Activated B cell treated with CpG ODN at 0.5 μM for 24 hours (primary cell): ENCODE results near the gene CTCF. TPM values are rescaled to one million over a fixed set of nuclear protein-coding genes. Genes with fewer than 3 reads are reported as not detected.
A peak's percentile ranks its signal among the peaks of the same experiment; 100 is the strongest.

Experiments
- ATAC-seq: fragments of 200-7000 bp; cut with Tn5 transposase; one replicate; pipeline ENCODE4 v1.10.0; 2021; ENCODE audit warnings: low read depth, mild to moderate bottlenecking, moderate library complexity
- CTCF ChIA-PET: fragments of 350-600 bp; sonication (Branson Sonifier 250); formaldehyde crosslinking; loops from one replicate; lab custom pipeline; 2021; ENCODE audit warnings: antibody characterized with exemption; lab: Charles Lee
- POLR2A ChIA-PET: fragments of 350-600 bp; sonication (Branson Sonifier 250); formaldehyde crosslinking; loops from one replicate; lab custom pipeline; 2021; ENCODE audit warnings: antibody characterized with exemption; lab: Charles Lee
- DNase-seq: peaks from one replicate; pipeline ENCODE4 v3.0.0; 2022
- H3K27ac Mint-ChIP-seq: one replicate; pipeline ENCODE4 v1.8.0; 2020; ENCODE audit warnings: mixed read lengths
- H3K27me3 Mint-ChIP-seq: one replicate; pipeline ENCODE4 v1.8.0; 2021; ENCODE audit warnings: mixed read lengths
- H3K36me3 Mint-ChIP-seq: one replicate; pipeline ENCODE4 v1.8.0; 2021; ENCODE audit warnings: low read depth, mixed read lengths
- H3K4me1 Mint-ChIP-seq: one replicate; pipeline ENCODE4 v1.8.0; 2021; ENCODE audit warnings: mixed read lengths
- H3K4me3 Mint-ChIP-seq: one replicate; pipeline ENCODE4 v1.8.0; 2020; ENCODE audit warnings: mild to moderate bottlenecking, mixed read lengths
- H3K9me3 Mint-ChIP-seq: one replicate; pipeline ENCODE4 v1.8.0; 2020; ENCODE audit warnings: mixed read lengths
- intact Hi-C: fragments of 100-400 bp; cut with micrococcal nuclease; formaldehyde crosslinking; loops from one replicate; pipeline ENCODE4 v1.15.1; 2024
- total RNA-seq: library from RNA; stranded (reverse); gene quantifications from 2 replicates; pipeline ENCODE4 v1.2.3, GENCODE V29; 2022
- TF ChIP-seq, protein P1 (sequence below): fragments of 200-600 bp; IDR thresholded peaks from one replicate; pipeline ENCODE4 v1.8.0; 2022; ENCODE audit warnings: antibody characterized with exemption, mild to moderate bottlenecking

Gene CTCF
- total RNA-seq, 1 donor from 2014 or later: 59.6 TPM

DNA sequence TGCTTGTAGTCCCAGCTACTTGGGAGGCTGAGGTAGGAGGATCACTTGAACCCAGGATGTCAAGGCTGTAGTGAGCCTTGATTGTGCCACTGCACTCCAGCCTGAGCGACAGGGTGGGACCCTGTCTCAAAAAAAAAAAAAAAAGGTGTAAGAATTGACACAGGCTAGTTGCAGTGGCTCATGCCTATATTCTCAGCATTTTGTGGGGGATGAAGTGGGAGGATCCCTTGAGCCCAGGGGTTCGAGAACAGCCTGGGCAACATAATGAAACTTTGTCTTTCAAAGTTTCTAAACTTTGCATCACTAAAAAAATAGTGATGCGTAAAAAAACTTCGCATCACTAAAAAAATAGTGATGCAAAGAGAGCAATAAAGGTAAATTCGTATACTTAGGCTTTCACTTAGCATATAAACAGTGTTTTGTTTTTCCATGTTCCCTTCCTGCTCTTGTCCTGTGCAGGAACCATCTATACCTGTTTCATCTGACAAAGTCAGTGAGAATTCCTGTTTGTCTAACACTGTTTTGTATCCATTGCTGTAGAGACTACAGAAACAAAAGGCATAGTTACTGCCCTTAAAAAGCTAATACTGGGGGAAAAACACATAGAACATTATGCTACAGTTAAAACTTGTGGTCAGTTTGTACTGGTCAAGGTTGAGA lies 32.1 kb downstream of the CTCF start:
- intact Hi-C loops: no loop called here
- CTCF ChIA-PET: interaction anchor here (0.9 kb wide), 1 partner anchor 32 kb away, joined by 3 read pairs; the partner anchor contains the start of gene CTCF

DNA sequence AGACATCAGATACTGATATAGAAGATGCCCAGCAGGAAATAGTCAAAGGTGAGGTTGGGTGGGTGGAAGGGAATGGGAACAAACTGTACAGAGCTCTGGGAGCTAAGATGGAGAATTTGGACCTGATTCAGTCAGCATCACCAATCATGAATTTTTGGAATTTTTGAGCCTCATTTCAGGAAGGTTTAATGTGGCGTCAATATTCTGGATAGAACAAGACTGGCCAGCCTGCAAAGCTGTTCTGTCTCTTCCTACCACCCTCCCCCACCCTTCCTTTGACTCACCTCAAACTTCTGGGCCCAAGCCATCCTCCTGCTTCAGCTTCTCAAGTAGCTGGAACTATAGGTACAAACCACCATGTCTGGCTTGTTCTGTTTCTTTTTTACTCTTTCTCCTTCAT lies 32.6 kb downstream of the CTCF start:
- Mint-ChIP-seq H3K9me3 (no peaks in the 10 kb centered on the region), H3K4me1 (peaks cover 24% of the 10 kb centered on the region), H3K27ac (no peak overlapping the region), H3K4me3 (no peak overlapping the region), H3K36me3 (peaks cover 41% of the 10 kb centered on the region), H3K27me3 (no peaks in the 10 kb centered on the region)
- TF ChIP-seq, protein P1, sequence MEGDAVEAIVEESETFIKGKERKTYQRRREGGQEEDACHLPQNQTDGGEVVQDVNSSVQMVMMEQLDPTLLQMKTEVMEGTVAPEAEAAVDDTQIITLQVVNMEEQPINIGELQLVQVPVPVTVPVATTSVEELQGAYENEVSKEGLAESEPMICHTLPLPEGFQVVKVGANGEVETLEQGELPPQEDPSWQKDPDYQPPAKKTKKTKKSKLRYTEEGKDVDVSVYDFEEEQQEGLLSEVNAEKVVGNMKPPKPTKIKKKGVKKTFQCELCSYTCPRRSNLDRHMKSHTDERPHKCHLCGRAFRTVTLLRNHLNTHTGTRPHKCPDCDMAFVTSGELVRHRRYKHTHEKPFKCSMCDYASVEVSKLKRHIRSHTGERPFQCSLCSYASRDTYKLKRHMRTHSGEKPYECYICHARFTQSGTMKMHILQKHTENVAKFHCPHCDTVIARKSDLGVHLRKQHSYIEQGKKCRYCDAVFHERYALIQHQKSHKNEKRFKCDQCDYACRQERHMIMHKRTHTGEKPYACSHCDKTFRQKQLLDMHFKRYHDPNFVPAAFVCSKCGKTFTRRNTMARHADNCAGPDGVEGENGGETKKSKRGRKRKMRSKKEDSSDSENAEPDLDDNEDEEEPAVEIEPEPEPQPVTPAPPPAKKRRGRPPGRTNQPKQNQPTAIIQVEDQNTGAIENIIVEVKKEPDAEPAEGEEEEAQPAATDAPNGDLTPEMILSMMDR: no peak
- intact Hi-C loops: no loop called here
- ATAC-seq: no peak
- POLR2A ChIA-PET: no interaction called here
- DNase-seq: no peak
- CTCF ChIA-PET: no interaction called here

More for the DNA sequence above, 32.1 kb downstream of the CTCF start:
- POLR2A ChIA-PET: no interaction called here
- H3K27ac Mint-ChIP-seq: peak overlapping the region; percentile 35
- no peak overlapping the region for H3K4me3 Mint-ChIP-seq
- peaks cover 45% of the 10 kb centered on the region for H3K36me3 Mint-ChIP-seq
- ATAC-seq: no peak
- DNase-seq: no peak
- TF ChIP-seq, protein P1: no peak
- H3K4me1 Mint-ChIP-seq: peaks cover 21% of the 10 kb centered on the region
- no peaks in the 10 kb centered on the region for H3K27me3 Mint-ChIP-seq
- H3K9me3 Mint-ChIP-seq: no peaks in the 10 kb centered on the region

DNA sequence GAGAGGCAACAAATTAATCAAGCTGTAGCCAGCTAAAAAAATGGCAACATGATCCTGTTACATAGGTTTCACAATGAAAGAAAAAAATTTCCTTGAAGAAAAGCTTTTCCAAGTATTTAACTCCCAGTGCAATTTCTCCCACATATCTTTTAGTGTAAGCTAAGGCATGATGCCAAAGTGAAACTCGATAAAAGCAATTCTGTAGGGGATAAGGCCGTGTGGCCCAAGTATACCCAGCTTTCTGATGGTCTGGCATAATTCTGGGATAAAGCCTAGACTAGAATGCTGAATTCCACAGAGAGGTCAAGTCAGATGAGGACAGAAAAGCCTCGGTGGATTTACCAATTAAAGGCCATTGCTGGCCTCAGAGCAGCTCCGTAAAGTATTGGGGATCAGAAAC lies 36.2 kb downstream of the CTCF start:
- Mint-ChIP-seq H3K27me3 (no peaks in the 10 kb centered on the region), H3K36me3 (peaks cover 34% of the 10 kb centered on the region), H3K9me3 (no peaks in the 10 kb centered on the region), H3K4me3 (no peak overlapping the region), H3K27ac (no peak overlapping the region), H3K4me1 (peaks cover 27% of the 10 kb centered on the region)
- intact Hi-C loops: no loop called here
- no peak for ATAC-seq
- TF ChIP-seq, protein P1: no peak
- POLR2A ChIA-PET: no interaction called here
- CTCF ChIA-PET: no interaction called here
- no peak for DNase-seq

DNA sequence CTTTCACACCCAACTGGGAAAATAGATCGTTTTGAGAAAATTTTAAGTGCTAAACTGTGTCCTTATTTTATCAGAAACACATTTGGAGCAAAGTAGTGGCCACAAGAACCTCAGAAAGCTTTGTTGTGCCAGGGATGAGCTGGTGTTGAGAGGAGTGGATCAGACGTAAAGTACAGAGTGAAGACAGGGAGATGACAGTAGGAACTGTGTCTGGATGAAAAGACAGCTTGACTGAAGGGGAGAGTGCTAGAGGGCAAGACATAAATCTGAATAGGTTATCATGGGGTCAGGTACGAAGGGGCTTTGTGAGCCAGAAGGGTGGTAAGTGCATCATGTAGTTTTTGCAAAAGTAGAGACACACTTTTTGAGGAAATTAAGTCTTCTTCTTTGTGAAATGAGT lies 43.3 kb downstream of the CTCF start:
- DNase-seq (no peak), ATAC-seq (no peak)
- intact Hi-C loops: no loop called here
- Mint-ChIP-seq H3K27me3 (no peaks in the 10 kb centered on the region), H3K4me3 (no peak overlapping the region), H3K9me3 (no peaks in the 10 kb centered on the region), H3K4me1 (peaks cover 31% of the 10 kb centered on the region), H3K27ac (no peak overlapping the region), H3K36me3 (peaks cover 13% of the 10 kb centered on the region)
- ChIA-PET POLR2A (no interaction called here), CTCF (no interaction called here)
- TF ChIP-seq, protein P1: no peak

DNA sequence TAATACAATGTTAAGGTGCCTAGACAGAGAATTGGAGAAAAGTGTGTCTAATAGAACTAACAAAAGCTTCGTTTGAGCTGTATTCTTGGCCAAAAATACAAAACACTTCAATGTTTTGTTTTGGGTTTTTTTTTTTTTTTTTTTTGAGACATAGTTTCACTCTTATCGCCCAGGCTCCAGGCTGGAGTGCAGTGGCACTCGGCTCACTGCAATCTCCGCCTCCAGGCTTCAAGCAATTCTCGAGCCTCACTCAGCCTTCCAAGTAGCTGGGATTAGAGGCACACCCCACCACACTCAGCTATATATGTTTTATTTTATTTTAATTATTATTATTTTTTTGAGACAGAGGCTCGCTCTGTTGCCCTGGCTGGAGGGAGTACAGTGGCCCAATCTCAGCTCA lies 44.3 kb downstream of the CTCF start:
- H3K27ac Mint-ChIP-seq: peak overlapping the region; percentile 46
- TF ChIP-seq, protein P1: no peak
- CTCF ChIA-PET: no interaction called here
- H3K36me3 Mint-ChIP-seq: peaks cover 19% of the 10 kb centered on the region
- no peak overlapping the region for H3K4me3 Mint-ChIP-seq
- POLR2A ChIA-PET: interaction anchor here (0.9 kb wide), 1 partner anchor 33 kb away, joined by 3 read pairs; no protein-coding TSS in a partner anchor
- intact Hi-C loops: no loop called here
- peaks cover 27% of the 10 kb centered on the region for H3K4me1 Mint-ChIP-seq
- DNase-seq (no peak), ATAC-seq (no peak)
- H3K9me3 Mint-ChIP-seq: no peaks in the 10 kb centered on the region
- no peaks in the 10 kb centered on the region for H3K27me3 Mint-ChIP-seq
